ENCODE data around the gene LRRC4C. TPM values are rescaled to one million over a fixed set of nuclear protein-coding genes. Genes with fewer than 3 reads are reported as not detected.

The LRRC4C gene
- total RNA-seq, 4 donors from 2014 or later: 0.19 to 1.1 TPM; not detected in 2

GRCh38 chr11:40425168-40425567 is 1034.3 kb downstream of the LRRC4C start:
- 72 to 81% methylated on average over 1 of the region's 1 CpG for WGBS, 2 donors
- intact Hi-C loops (cut with DNase I; ENCODE audit: low total_unique reads): no loop called here
- DNase-seq (ENCODE audit: low spot score in 2 of 2): no peak
- TF ChIP-seq POLR2A (IDR thresholded peaks at IDR 0.05): no peak
- TF ChIP-seq, protein P1, sequence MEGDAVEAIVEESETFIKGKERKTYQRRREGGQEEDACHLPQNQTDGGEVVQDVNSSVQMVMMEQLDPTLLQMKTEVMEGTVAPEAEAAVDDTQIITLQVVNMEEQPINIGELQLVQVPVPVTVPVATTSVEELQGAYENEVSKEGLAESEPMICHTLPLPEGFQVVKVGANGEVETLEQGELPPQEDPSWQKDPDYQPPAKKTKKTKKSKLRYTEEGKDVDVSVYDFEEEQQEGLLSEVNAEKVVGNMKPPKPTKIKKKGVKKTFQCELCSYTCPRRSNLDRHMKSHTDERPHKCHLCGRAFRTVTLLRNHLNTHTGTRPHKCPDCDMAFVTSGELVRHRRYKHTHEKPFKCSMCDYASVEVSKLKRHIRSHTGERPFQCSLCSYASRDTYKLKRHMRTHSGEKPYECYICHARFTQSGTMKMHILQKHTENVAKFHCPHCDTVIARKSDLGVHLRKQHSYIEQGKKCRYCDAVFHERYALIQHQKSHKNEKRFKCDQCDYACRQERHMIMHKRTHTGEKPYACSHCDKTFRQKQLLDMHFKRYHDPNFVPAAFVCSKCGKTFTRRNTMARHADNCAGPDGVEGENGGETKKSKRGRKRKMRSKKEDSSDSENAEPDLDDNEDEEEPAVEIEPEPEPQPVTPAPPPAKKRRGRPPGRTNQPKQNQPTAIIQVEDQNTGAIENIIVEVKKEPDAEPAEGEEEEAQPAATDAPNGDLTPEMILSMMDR (IDR thresholded peaks at IDR 0.05): no peak
- H3K4me3 ChIP-seq (ENCODE audit: low read depth, poor library complexity, severe bottlenecking): no peak overlapping the region

DNA sequence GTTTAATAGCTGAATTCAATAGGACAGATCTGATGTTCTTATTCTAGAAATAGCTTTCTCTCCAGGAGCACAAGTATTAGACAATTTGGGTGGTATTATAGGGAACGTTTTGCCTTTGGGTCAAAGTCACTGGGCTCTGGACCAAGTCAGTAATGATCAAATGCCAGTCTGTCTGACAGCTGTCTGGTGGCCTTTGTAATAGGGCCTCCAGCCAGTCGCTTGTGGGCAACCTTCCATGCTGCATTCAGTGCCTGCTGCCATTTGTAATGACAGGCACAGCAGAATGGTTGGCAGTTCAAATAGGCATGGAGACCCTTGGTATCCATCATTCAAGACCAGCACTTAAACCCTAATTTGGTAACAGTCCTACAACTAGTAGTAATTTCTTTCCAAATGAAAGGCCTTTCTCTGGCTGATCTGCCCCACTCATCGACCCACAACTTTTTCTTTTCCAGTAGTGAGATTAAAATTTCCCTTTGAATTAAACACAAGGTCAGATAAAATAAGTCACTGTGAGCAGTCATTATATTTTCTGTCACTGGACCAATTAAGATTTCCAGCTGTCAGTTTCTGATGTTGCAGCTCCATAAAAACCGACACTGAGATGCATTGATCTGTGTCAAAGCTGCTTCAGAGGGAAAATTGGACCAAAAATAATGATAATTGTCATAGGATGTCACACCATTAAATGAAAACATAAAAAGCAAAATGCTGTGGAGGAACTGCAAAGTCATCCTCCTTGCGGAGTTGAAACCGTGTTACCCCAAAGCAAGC is 1038.1 kb downstream of the LRRC4C start:
- 70 to 75% methylated on average over 6 of the region's 6 CpGs for WGBS, 2 donors
- DNase-seq (ENCODE audit: low spot score in 2 of 2): no peak
- TF ChIP-seq POLR2A (IDR thresholded peaks at IDR 0.05): no peak
- TF ChIP-seq, protein P1 (IDR thresholded peaks at IDR 0.05): no peak
- intact Hi-C loops (cut with DNase I; ENCODE audit: low total_unique reads): no loop called here
- no peak overlapping the region for H3K4me3 ChIP-seq (ENCODE audit: low read depth, poor library complexity, severe bottlenecking)

- intact Hi-C loops (cut with DNase I; ENCODE audit: low total_unique reads): no loop called here
- no peak for DNase-seq (ENCODE audit: low spot score in 2 of 2)
- no peak overlapping the region for H3K4me3 ChIP-seq (ENCODE audit: low read depth, poor library complexity, severe bottlenecking)
- 80 to 85% methylated on average over 3 of the region's 3 CpGs for WGBS, 2 donors
- TF ChIP-seq, protein P1 (IDR thresholded peaks at IDR 0.05): no peak
- TF ChIP-seq POLR2A (IDR thresholded peaks at IDR 0.05): no peak
Measured at GRCh38 chr11:40417627-40418026, 1041.8 kb downstream of the LRRC4C start.

DNA sequence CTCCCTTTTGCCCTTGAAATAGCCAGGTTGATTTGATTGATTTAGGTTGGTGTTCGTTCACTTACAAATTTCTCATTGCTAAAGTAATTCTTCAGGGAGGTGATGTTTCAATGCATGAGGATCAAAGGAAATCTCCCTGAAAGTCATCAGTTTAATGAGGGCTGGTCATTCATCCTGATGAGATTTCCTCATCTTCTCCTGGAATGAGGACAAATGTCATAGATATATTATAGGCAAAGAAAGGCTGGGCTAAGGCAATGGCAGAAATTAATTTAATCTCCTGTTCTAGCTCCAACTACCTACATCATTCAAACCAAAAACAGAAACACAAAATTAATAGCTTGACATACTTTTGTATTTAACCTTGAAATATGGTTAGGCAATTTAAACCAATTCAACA is 1052.1 kb downstream of the LRRC4C start:
- WGBS, 2 donors: 76 to 81% methylated on average over 1 of the region's 1 CpG
- intact Hi-C loops (cut with DNase I; ENCODE audit: low total_unique reads): no loop called here
- H3K4me3 ChIP-seq (ENCODE audit: low read depth, poor library complexity, severe bottlenecking): no peak overlapping the region
- TF ChIP-seq POLR2A (IDR thresholded peaks at IDR 0.05): no peak
- TF ChIP-seq, protein P1 (IDR thresholded peaks at IDR 0.05): no peak
- DNase-seq (ENCODE audit: low spot score in 2 of 2): no peak

GRCh38 chr11:40405614-40406013 is 1053.8 kb downstream of the LRRC4C start:
- no peak for TF ChIP-seq POLR2A (IDR thresholded peaks at IDR 0.05)
- TF ChIP-seq, protein P1 (IDR thresholded peaks at IDR 0.05): no peak
- WGBS, 2 donors: 96 to 97% methylated on average over 1 of the region's 1 CpG
- no peak for DNase-seq (ENCODE audit: low spot score in 2 of 2)
- intact Hi-C loops (cut with DNase I; ENCODE audit: low total_unique reads): no loop called here
- H3K4me3 ChIP-seq (ENCODE audit: low read depth, poor library complexity, severe bottlenecking): no peak overlapping the region

GRCh38 chr11:40403321-40403720 is 1056.1 kb downstream of the LRRC4C start:
- intact Hi-C loops (cut with DNase I; ENCODE audit: low total_unique reads): no loop called here
- no peak overlapping the region for H3K4me3 ChIP-seq (ENCODE audit: low read depth, poor library complexity, severe bottlenecking)
- TF ChIP-seq POLR2A (IDR thresholded peaks at IDR 0.05): no peak
- TF ChIP-seq, protein P1 (IDR thresholded peaks at IDR 0.05): no peak
- no peak for DNase-seq (ENCODE audit: low spot score in 2 of 2)
- WGBS, 2 donors: 39 to 60% methylated on average over 1 of the region's 1 CpG
